Cardiac muscle cell (in vitro differentiated cells and primary cell): ENCODE results near the gene ACOT13. TPM values are rescaled to one million over a fixed set of nuclear protein-coding genes. Genes with fewer than 3 reads are reported as not detected.
A peak's percentile ranks its signal among the peaks of the same experiment; 100 is the strongest.
"Not testable (repeated sequence)": the region's sequence is repeated elsewhere in the genome, so short reads cannot be mapped to it uniquely, and the experiment has no call there.

Source experiments
- DNase-seq, 2 donors: peaks; one replicate each; pipeline versions ENCODE4 v3.0.0 to v3.0.0-alpha.2; 2010 to 2017; ENCODE audit warnings: low read depth in 1 of 2, low spot score in 1 of 2
- H3K27ac ChIP-seq: fragments of 200-600 bp; sonication (generic); 2 replicates; pipeline ENCODE4 v1.5.1; 2016
- H3K27me3 ChIP-seq: fragments of 200-600 bp; sonication (generic); 2 replicates; pipeline ENCODE4 v1.6.0; 2016; ENCODE audit warnings: control low read depth
- H3K36me3 ChIP-seq: fragments of 200-600 bp; sonication (generic); 2 replicates; pipeline ENCODE4 v1.5.1; 2016; ENCODE audit warnings: control low read depth
- H3K4me1 ChIP-seq: fragments of 200-600 bp; sonication (generic); 2 replicates; pipeline ENCODE4 v1.8.1; 2017; ENCODE audit warnings: low read depth, mild to moderate bottlenecking, mixed run types
- H3K4me3 ChIP-seq: fragments of 200-600 bp; sonication (generic); 2 replicates; pipeline ENCODE4 v1.5.1; 2016; ENCODE audit warnings: mild to moderate bottlenecking
- H3K9me3 ChIP-seq: fragments of 200-600 bp; sonication (generic); 2 replicates; pipeline ENCODE4 v1.5.1; 2017; ENCODE audit warnings: low read depth, mild to moderate bottlenecking, control low read depth
- polyA plus RNA-seq: library from polyadenylated mRNA; unstranded; fragments of >200 nt; fragmentation: Nextera tagmentation; extraction: Ambion mirVana; gene quantifications from 2 replicates; pipeline ENCODE4 v1.2.1, GENCODE V29; 2016
- total RNA-seq: library from RNA; depleted of rRNA; stranded (reverse); fragments of >200 nt; gene quantifications from 2 replicates; pipeline ENCODE4 v1.2.3, GENCODE V29; 2016
- TF ChIP-seq, protein P1 (sequence below): IDR thresholded peaks from 2 replicates; pipeline ENCODE4 v1.5.1; 2012; ENCODE audit warnings: low read depth, mild to moderate bottlenecking, low read length

ACOT13 gene
- total and polyA plus RNA-seq, 2 experiments from 2014 or later = 30.7 to 127 TPM

DNA sequence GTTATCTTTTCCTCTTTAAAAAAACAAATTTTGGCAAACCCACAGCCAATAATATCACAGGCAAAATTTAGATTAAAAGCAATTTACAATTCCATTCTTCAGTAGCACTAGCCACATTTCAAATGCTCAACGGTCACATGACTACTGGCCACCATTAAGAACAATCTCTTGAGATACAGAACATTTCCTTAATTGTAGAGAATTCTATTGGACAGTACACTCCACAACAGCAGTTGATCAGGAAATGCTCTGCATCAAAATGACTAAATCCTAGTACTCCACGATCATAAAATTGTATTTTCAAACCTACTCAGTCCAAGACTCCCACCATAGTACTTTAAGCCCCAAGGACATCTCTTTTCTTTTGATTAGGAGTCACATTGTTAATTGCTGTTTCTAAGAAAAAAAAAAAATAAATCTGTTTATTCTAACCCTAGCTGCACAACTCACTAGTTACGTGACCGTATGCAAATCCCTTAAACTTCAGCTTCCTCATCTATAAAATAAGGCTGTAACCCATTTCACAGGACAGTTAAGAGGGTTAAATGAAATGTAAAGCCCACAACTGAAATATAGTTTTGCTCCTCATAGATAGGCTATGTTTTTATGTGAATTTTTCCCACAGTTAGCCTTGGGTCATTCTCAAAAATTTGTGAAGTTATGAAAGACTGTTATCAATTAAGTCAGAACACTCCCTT is 42.3 kb downstream of the ACOT13 start:
- Histone ChIP-seq H3K27ac (peak overlapping the region; percentile 31), H3K9me3 (no peaks in the 10 kb centered on the region), H3K27me3 (no peaks in the 10 kb centered on the region), H3K4me1 (no peaks in the 10 kb centered on the region), H3K36me3 (peaks cover 93% of the 10 kb centered on the region), H3K4me3 (no peak overlapping the region)
- TF ChIP-seq, protein P1, sequence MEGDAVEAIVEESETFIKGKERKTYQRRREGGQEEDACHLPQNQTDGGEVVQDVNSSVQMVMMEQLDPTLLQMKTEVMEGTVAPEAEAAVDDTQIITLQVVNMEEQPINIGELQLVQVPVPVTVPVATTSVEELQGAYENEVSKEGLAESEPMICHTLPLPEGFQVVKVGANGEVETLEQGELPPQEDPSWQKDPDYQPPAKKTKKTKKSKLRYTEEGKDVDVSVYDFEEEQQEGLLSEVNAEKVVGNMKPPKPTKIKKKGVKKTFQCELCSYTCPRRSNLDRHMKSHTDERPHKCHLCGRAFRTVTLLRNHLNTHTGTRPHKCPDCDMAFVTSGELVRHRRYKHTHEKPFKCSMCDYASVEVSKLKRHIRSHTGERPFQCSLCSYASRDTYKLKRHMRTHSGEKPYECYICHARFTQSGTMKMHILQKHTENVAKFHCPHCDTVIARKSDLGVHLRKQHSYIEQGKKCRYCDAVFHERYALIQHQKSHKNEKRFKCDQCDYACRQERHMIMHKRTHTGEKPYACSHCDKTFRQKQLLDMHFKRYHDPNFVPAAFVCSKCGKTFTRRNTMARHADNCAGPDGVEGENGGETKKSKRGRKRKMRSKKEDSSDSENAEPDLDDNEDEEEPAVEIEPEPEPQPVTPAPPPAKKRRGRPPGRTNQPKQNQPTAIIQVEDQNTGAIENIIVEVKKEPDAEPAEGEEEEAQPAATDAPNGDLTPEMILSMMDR = no peak
- DNase-seq = no peak

DNA sequence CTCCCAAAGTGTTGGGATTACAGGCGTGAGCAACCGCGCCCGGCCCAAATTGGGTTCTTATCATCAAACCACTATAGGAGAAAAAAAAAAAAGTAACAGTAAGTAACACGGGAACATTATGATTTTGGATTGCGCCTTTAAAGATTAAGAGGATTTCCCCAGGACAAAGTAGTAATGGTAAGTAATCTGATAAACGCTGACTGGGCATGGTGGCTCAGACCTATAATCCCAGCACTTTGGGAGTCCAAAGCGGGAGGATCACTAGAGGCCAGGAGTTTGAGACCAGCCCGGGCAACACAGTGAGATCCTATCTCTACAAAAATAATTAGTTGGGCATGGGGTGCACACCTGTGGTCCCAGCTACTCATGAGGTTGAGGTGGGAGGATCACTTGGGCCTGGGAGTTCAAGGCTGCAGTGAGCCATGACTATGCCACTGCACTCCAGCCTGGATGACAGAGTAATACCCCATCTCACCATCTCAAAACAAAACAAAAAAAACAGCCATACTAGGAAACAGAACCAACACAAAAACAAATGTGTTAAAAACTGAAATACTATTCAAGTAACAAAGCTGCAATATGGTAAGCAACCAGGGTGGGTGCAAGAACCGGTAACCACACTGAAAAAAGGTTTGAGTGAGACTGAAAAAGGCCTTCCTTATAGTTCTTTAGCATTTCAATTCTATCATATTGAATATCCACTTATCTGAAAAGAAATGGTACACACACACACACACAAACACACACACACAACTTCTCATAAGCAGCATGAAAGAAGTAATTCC is 43.8 kb downstream of the ACOT13 start:
- TF ChIP-seq, protein P1 = no peak

DNA sequence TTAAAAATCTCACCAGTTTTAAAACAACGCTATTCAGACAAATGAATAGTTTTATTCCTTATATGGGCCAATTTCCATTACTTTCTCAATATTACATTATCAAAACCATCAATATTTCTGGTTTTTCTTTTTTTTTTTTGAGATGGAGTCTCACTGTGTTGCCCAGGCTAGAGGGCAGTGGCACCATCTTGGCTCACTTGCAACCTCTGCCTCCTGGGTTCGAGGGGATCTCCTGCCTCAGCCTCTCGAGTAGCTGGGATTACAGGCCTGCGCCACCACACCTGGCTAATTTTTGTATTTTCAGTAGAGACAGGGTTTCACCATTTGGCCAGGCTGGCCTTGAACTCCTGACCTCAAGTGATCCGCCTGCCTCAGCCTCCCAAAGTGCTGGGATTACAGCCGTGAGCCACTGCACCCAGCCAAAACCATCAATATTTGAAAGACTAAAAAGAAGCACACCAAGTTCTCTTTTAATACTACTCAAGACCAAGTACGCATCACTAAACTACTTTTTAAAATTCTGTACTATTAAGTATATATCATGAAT is 49.8 kb downstream of the ACOT13 start:
- H3K9me3 ChIP-seq = not testable (repeated sequence)

More for the DNA sequence above, 43.8 kb downstream of the ACOT13 start:
- H3K4me1 ChIP-seq = no peaks in the 10 kb centered on the region
- H3K9me3 ChIP-seq = no peaks in the 10 kb centered on the region
- DNase-seq = no peak
- H3K36me3 ChIP-seq = peaks cover 91% of the 10 kb centered on the region
- H3K27ac ChIP-seq = no peak overlapping the region
- no peaks in the 10 kb centered on the region for H3K27me3 ChIP-seq
- no peak overlapping the region for H3K4me3 ChIP-seq

DNA sequence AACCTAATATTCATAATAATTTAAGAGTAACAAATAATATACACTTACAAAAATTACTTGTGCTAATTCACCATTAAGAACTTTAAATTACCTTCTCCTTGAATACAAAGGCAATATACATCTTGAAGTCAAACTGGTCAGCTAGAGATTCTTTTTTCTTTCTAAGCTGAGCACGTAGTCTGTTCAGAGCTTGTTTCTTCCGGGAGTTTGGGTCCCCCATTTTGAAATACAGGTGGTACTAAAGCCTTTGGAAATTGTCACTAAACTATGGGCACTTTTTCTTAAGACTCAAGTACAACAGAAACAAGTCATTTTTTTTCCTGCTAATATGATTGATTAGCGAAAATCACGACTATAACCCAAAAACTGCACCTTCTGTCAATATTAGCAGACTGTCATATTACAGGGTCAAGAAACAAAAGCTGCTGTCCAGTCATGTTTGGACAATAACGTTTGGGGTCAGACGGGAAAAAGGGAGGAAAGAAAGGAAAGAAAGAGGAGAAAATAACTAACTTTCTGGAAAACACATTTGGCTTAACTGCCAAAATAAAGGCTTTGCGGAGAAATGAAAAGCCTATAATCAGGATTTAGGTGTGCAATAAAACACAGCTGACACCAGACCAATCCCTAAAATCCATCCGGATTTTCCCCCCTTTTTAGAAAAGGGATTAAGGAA is 51.7 kb downstream of the ACOT13 start:
- TF ChIP-seq, protein P1 = no peak
- Histone ChIP-seq H3K4me3 (peak overlapping the region; percentile 85), H3K9me3 (no peaks in the 10 kb centered on the region), H3K27me3 (no peaks in the 10 kb centered on the region), H3K27ac (no peak overlapping the region), H3K36me3 (peaks cover 21% of the 10 kb centered on the region), H3K4me1 (peaks cover 10% of the 10 kb centered on the region)
- no peak for DNase-seq

More for the DNA sequence above, 49.8 kb downstream of the ACOT13 start:
- not testable (repeated sequence) for DNase-seq, H3K27ac ChIP-seq, H3K27me3 ChIP-seq, H3K4me1 ChIP-seq
- peaks cover 38% of the 10 kb centered on the region for H3K36me3 ChIP-seq
- peak overlapping the region; percentile 85 for H3K4me3 ChIP-seq

DNA sequence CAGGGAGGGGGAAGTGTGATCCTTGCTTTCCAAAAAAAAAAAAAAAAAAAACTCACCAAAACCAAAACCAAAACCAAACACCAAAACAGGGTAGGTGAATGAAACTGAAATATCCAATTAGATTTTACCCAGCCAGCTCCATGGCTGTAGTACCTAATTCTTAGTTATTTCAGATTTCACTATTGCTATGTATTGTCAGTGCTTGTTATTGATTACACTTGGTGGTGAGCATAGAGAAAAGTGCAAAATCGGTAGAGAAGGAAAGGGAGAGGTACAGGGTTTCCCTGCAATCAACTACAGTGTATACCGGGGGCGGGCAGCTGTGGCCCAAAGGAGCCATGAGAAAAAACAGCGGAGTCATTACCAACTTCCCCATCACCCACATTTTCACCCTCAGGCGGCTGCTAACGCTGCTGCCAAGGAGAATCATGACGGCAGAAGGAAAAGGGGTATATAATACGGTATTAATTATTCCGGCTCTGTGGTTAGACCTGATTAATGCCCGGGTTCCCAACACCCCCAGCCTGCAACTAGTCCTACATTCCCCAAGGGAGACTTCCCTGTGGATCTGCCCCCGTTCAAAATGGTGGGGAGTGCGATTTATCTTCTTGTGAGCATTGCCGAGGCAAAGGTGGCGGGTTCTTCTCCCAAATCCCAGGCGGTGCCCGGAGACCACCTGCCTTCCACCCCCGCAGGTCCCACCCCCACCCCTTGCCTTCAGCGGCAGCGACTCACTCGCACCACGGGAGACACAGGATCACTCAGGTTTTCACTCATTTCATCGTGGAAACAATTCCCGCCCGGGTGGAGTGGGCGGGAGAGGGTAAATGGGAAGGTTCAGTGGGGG is 52.5 kb downstream of the ACOT13 start, which contains the start of gene C6orf62:
Gene C6orf62 (minus strand): TSS at position 30 of the 847 bp plus-strand sequence. CDS start 486 bp downstream, outside the sequence.
- H3K36me3 ChIP-seq = peaks cover 15% of the 10 kb centered on the region
- no peaks in the 10 kb centered on the region for H3K9me3 ChIP-seq
- H3K4me3 ChIP-seq = peak within 1 kb of the TSS; percentile 85
- H3K27me3 ChIP-seq = no peaks in the 10 kb centered on the region
- H3K4me1 ChIP-seq = peaks cover 10% of the 10 kb centered on the region
- H3K27ac ChIP-seq = peak within 1 kb of the TSS; percentile 98
- peak; percentile 25 to 36 for DNase-seq
- TF ChIP-seq, protein P1 = no peak
